Measurements from ENCODE around the gene PSPN.

PSPN gene, protein sequence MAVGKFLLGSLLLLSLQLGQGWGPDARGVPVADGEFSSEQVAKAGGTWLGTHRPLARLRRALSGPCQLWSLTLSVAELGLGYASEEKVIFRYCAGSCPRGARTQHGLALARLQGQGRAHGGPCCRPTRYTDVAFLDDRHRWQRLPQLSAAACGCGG

DNA sequence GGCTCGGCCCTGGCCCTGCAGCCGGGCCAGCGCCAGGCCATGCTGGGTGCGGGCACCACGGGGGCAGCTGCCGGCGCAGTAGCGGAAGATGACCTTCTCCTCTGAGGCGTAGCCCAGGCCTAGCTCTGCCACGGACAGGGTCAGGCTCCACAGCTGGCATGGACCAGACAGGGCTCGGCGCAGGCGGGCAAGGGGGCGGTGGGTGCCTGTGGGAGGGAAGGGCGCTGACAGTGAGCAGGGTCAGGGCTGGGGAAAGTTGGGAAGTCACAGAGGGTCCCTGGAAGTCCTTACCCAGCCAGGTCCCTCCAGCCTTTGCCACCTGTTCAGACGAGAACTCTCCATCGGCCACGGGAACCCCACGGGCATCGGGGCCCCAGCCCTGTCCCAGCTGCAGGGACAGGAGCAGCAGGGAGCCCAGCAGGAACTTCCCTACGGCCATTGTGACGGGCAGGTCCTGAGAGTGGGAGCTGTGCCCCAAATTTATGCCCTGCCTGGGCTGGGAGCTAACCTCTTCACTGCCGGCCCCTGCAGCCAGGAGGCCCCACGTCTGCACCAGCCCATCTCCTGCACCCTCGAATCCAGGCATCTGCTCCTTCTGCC lies at the start of gene PSPN:
Gene PSPN (minus strand): TSS at position 523 of the 600 bp plus-strand sequence. CDS start 84 bp downstream, at position 439.
- no peak for DNase-seq (ENCODE audit: low read depth in 2 of 2)

DNA sequence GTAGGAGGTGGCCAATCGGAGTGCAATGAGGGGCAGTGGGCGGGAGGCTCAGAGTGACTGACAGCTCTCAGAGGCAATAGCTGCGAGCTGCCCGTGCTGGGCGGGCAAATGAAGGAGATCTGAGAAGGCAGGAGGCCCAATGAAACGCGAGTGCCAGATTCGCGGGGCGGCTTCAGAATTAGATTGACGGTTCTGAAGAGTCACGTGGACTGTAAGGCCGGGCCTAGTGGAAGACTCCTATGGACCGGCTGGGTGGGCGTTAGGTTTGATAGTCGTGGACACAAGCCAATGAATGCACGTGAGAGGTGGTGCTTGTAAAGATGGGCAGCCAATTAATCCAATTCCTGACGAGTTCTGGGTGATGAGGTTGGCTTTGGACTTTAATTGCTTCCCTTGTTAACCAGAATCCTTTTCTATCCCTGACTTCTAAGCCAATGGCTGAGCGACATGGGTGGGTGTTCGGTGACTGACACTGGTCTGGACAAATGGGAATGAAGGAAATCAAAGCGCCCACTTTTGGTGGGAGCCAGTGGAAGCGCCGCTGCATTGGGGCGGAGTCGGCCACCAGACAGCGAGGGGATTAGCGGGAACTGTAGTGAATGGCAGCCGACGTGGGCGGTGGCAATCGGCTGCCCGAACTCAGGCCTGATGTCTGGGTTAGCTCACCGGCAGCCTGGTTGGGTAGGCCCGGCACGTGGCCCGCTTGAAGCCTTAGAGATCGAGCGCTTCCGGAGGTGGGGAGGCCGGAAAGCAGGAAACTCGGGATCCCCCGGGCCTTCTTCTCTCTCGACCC lies 49.4 kb upstream of the PSPN start:
- peak; percentile 96 to 97 for DNase-seq (ENCODE audit: low read depth in 2 of 2)

DNA sequence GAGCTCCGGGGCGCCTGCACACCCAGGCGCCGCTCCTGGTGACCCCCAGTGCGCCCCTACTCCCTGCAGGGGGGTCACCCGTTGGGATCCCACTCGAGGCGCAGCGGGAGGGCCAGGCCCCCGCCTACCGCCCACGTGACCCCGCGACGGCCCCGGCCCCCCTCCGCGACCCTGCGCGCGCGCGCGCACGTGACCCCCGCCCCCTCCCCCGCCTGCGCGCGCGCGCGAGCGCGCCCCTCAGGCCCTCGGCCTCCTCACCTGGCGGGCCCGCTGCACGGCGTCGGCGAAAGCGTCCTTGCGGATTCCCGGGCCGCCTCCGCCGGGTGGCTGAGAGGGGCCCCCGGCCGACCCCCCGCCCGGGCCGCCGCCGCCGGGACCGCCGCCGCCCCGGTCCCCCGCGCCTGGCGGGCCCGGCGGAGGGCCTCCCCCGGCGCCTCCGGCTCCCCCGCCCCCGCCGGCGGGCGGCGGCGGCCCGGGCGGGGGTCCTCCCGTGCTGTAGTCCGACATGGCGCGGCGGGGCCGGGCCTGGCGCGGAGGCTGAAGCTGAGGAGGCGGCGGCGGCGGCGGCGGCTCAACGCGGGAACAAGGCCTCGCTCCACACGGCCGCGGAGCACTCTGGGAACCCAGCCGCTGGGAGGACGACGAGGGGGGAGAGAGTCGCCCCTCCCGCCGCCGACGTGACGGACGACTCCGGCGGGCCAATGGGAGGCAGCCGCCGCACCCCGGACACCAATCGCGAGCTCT lies 48.6 kb upstream of the PSPN start, which contains the start of gene KHSRP:
Gene KHSRP (minus strand): TSS at position 617 of the 744 bp plus-strand sequence. CDS start 110 bp downstream, at position 507.
- peak; percentile 25 to 44 for DNase-seq (ENCODE audit: low read depth in 2 of 2)

DNA sequence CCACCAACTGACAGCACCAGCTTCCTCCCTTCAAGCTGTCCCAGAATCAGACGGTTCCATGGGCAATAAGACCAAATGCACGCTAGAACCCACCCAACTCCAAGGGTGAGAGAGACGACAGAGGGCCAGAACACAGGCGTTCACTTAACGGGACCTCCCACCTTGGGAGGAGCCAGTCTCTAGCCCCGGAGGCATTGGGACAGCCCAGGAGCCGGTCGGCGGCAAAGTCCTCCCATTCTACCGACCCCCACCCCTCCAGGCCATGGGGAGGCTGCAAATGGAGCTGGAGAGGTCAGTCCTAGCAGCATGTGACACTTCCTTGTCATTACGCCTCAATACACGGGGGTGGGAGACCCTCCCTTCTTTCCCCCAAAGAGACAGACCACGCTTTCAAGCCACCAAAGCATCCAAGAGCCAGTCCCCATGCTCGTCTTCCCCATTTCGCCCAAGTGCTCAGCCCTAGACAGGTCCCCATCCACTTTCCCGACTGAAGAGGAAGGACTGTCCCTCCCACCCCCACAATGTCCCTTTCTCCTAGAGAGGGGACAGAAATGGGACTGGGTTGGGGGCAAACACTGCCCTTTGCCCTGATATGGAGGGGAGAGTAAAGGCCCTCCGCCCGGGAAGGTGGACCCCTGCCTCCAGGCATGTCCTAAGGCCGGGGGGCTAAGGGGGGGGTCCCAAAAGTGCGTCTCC lies 47.9 kb upstream of the PSPN start:
- DNase-seq (ENCODE audit: low read depth in 2 of 2), result no peak

DNA sequence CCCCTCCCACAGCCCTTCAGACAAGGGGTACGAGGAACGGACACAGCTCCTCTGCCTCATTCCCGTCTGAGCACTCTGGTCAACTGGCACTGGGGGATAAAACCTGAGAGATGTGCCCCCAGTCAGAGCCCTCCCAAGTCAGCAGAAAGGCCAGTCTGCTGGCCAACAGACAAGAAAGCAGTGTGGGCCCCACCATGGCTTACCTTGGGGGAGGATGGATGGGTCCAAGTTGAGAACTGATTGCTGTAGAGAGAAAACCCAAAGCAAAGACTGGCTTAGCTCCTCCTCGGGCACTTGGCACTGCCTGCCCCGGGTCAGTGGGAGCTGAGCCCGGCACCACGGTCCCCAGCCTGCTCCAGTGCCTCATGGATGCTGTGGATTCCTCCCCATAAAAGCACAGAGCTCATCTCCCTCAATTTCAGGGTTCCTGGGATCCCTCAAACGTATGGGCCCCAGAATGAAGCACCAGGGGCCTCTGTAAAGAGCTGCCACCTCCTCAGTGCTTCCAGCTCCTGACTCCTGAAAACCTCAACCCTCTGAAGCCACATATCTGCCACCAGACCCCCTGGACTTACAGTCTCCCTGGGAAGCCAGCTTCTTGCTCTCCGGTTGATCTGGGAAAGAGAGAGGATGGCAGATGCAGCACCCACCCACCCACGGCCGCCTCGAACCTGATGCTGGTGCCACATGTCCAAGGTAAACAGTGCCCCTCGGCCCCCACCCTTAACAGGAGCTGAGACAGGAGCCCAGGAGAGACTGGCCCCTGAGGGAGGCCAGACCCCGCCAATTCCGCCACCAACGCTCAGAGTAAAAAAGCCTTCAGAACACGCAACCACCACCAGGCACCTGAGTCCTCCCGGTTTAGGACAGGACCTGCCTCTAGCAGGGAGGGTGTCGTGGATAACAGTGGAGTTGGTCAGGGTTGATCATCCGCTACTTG lies 45.6 kb upstream of the PSPN start:
- no peak for DNase-seq (ENCODE audit: low read depth in 2 of 2)

DNA sequence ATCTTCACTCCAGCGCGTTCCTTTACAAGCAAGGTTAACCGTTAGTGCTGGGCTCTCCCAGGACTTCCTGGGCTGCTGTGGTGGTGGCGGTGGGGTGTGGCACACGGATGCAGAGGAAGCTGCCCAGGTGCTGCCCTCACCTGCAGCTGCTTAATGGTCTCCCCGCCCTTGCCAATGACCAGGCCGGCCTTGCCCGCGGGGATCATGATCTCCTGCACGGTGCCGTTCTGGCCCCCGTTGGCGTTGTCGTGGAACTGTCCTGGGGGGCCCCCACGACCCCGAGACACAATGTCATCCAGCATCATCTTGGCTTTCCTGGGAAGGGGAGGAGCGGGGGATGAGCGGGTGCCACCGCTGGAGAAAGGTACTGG lies 42.8 kb upstream of the PSPN start:
- DNase-seq (ENCODE audit: low read depth in 2 of 2), result no peak

DNA sequence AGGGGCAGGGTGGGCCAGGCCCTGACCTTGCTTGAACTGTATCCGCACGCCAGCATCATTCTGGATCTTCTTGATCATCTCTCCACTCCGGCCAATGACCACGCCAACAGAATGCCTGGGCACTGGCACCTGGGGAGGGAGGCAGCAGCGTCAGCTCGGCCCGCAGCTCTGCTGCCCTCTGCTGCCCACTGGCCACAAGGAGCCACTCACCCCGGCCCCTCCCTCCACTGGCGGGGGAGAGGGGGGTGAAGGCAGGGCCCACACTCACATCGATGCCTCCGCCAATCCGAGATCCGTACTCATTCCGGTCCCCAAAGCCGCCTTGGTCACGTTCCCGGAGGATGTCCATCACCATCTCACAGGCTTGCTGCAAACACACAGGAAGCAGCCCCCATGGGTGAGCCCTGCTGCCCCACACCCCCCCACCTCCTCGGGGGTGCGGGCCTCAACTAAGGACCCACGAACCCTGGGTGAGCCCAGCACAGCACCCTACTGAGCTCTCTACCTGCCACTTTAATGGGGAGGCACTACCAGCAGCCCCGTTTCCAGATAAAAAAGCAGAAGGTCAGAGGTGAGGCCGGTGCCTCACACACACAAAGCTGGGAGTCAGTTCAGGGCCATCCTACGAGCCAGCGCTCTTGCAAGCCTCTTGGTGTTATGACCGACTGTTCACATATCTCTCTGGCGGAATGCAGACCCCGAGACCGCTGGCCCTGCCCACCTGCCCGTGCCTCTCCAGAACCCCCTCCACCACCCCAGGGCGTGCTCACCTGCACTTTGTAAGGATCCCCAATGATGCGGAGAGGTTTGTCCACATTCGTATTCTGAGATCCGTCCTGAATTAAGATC lies 42.2 kb upstream of the PSPN start:
- no peak for DNase-seq (ENCODE audit: low read depth in 2 of 2)

DNA sequence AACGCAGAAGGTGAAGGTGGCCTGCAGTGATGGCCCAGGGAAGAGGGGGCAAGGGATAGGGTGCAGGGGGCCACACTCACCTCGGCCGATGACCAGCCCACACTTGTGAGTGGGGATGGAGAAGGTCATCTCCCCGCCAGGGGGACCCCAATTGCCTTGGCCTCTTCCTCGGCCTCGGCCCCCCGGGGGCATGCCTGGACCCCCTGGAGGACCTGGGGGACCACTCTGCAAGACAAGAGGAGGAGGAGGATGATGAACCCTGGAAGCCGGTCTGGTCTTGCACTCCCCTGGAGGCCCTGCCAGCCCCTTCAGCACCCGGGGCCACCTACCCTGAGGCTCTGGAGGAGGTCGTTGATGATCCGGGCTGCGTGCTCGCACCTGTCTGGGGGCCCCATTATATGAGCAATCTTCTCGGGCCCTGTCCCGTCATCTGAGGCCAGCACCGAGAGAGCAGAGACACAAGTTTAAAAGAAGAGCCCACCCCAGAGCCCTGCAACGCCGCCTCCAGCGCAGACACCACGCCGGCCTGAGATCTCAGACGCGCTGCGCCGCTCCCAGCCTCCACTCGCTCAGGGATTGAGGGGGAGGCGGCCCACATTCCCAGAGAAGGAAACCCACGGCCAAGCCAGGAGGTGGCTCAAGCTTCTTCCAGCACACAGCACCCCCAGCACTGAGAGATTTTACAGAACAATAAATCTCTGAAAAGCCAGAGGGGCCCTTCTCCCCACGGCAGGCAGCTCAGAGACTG lies 41.1 kb upstream of the PSPN start:
- no peak for DNase-seq (ENCODE audit: low read depth in 2 of 2)

DNA sequence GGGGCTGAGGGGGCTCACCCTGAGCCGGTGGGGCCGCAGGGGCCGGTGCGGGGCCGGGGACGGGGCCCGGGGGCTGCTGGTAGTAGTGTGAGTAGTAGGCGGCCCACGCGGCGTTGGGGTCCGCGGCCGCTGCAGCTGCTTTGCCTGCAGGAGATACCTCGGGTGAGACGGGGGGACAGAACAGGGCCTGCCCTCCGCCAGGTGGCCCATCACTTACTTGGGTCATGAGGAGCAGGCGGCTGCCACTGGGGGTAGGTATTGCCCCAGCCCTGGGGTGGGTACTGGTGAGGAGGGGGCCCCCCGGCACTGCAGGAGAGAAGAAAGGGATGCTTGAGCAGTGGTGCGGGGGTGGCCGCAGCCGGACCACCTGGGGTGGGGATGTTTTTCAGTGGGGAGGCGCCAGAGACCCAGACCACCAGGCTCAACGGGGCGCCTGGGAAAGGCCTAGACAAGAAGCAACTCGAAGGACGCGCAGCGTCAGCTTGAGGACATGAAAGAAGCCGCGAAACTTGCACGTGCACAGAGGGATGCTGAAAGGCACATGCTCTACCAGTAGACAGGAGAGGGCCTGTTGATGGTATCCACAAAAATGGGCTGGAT lies 40.0 kb upstream of the PSPN start:
- no peak for DNase-seq (ENCODE audit: low read depth in 2 of 2)

DNA sequence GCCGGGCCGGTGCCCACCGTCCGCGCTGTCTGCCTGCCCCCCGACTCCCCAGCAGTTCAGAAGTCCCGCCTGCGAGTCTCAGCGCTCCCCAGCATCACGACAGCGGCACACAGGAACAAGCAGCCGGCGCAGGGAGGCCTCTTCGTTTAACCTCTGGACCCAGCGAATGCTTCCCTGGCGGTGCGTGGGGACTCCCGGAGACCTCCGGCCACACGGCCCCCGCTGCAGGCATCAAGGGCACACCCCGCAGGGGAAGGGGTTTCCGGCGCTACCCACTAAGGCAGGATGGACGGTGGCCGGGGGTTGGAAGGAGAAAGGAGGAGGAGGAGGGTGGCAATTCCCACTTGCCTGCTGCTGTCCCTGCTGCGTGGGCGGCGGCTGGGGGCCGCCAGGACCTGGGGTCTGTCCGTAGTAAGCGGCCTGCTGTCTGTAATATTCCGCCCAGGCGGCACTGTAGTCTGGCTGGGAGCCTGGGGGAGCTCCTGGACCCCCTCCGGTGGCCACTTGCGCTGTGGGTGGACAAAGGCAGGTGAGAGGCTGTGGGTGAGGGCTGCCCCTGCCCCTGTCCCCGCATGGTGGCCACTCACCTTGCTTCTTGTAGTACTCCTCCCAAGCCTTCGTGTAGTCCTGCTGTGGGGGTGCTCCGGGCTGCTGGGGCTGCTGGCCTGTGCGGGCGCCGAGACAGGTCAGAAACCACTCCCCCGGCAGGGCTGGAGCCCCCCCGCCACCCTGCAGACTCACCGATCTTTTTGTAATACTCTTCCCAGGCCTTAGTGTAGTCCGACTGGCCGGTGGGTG lies 39.3 kb upstream of the PSPN start:
- DNase-seq (ENCODE audit: low read depth in 2 of 2), result no peak

DNA sequence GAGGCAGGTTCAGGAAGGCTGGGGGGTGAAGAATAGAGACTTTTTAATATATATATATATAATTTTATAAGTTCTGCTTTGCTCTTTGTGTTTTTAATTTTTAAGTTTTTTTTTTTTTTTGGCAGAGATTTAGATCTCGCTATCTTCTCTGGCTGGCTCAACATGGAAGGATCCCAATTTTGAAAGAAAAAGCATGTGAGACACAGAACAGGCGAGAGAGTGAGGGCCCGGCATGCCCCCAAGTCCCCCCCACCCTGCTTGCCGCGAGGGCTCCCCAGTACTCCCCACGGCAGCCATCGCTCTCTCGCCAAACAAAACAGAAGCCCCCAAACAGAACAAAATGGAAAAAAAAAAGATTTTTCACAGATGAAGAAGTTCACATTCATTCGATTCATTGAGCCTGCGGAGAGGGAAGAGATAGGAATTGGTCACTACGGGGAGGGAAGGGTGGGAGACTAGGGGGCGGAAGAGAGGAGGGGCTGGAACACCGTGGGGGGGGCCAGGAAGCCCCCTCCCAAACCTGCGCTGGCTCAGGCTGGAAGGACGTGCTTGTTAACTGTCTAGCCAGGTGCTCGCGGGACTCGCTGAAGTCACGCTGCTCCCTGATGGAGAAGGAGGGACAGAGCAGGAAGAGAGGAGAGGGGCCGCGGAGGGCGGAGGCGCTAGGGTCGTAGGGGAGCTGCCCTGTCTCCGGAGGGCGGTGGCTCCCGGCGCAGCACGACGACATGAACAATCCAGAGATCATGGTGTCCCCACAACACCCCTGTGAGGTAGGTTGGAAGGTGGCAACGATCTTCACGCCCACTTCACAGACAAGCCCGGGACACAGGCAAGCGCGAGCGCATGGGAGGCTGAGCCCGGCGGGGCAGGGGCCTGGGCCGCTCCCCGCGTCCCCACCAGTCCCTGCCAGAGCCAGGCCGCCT lies 38.2 kb upstream of the PSPN start:
- DNase-seq (ENCODE audit: low read depth in 2 of 2), result no peak

DNA sequence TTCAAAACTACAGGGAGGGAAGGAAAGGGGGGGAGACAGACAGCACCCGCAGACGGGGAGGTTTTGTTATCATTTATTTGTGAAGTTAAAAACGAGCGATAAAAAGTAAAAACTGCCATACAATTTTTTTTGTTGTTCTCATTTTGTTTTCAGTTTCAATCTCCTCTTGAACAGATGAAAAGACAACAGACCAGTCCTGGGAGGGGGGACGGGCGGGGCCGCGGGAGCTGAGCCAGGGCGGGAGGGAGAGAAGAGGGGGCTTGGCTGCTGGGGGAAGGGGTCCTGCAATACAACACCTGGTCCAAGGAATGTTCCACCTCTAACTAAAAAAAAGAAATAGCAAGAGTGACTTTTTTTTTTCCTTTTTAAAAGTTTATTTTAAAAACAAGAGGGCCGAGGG lies 37.6 kb upstream of the PSPN start:
- no peak for DNase-seq (ENCODE audit: low read depth in 2 of 2)

DNA sequence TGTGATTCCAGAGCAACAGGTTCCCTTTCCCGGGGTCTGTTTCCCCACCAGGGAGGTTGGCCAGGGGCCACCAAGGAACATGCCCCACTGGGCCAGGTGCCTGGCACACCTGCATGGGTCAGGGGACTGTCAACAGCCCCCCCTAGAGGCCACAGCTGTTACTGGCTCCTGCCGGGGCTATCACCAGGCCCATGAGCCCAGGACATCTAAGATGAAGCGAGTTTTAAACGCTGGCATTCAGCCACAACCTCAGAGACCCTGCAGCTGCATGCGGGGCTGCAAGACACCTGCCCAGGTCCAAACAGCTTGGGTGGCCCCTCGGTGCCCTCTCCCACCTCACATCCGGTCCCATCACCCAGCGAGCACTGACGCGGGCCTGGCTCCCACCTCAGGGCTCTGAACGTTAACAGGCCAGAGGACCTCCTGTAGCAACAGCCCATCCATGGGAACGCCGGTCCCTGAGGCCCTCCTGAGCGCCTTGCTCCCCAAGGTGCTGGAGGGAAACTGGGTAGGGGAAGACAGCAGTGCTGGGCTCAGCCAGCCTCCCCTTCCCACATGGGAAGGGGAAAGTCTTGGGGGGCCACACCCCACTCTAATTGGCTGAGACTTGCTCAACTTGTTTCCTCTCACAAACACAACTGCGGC lies 36.8 kb upstream of the PSPN start:
- DNase-seq (ENCODE audit: low read depth in 2 of 2), result peak; percentile 32 to 39

DNA sequence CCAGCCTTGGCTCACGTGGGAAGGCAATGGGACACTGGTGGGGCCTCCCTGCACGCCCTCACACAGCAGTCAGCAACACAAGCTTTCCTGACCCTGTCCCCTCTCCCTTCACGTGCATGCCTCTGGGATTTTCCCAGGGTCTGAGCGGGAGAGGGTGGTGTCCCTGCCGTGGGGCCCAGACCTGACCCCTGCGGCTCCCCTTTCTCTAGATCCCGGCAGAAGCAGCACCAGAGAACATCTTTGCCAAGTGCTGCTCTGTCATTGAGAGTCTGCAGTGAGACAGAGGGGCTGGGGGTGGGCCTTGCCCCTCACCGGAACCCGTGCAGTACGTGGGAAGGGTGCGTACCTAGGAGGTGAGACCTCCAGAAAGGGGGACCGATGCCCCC lies 36.3 kb upstream of the PSPN start:
- DNase-seq (ENCODE audit: low read depth in 2 of 2), result no peak

DNA sequence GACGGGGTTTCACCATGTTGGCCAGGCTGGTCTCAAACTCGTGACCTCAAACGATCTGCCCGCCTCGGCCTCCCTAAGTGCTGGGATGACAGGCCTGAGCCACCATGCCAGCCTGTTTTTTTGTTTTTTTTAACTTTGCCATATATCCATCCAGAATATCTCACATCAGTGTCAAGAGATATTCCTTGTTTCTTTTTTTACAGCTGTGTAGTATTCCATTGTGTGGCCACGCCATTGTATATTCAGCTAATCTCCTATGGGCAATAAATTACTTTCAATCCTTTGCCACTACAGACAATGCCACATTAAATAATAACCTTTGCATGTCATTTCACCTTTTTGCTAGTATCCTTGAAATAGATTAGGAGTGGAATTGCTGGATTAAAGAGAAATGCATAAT lies 33.6 kb upstream of the PSPN start:
- DNase-seq (ENCODE audit: low read depth in 2 of 2), result no peak

DNA sequence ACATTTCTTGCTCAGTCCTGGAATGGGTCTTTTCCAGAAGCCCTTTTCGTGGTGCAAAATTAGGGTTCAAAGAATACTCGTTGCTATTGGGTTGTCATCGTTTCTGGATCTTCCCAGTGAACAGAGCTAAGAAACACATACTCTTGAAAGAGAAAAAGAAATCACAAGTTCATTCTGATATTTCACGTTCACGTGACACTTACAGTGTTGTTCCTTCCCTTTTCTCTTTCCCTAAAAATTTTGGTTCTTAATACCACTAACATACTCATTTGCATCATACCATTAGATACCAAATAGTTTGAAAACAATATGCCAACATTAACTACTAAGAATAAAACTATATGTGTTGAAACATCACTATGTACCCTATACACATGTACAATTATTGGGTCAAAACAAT lies 30.7 kb upstream of the PSPN start:
- no peak for DNase-seq (ENCODE audit: low read depth in 2 of 2)
